Iris pigment epithelial cell (primary cell): ENCODE data around the gene RPS6KA1.
"Not testable (repeated sequence)": the region's sequence is repeated elsewhere in the genome, so short reads cannot be mapped to it uniquely, and the experiment has no call there.

ENCODE experiments used
- DNase-seq: peaks from one replicate; pipeline ENCODE4 v3.0.0-alpha.2; 2011; ENCODE audit warnings: low read depth

RPS6KA1 gene

DNA sequence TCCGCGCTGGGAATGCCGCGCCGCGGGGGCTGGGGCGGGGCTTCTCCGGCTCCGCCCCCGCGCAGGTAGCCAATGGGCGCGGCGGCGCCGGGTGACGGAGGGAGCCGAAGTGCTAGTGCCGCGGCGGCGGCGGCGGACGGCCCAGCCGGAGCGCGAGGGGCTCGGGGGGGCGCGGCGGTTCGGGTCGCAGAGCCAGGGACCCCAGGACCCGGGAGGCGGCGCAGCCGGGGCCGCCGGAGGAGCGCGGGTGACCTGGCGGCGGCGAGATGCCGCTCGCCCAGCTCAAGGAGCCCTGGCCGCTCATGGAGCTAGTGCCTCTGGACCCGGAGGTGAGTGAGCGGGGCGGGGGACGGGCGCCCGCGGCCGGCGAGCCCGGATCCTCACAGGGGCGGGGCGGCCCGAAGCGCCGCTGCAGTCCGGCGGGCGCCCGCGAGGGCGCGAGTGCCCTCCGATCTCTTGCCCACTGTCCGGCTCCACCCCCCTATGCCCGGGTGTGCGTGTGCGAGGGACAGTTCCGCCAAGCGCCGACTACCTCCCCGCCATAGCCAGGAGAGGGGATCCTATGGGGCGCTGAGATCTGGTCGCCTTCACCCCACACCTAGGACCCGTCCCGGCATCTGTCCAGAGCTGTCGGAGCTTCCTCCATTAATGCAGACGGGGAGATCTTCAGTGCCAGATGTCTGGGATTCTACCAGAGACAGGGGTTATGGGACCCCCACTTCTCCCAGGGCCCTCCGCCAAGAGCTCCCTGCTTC lies at the start of gene RPS6KA1:
TSS of gene RPS6KA1 (plus strand) at position 107 of the 755 bp plus-strand sequence. CDS start at position 267, 160 bp downstream.
- DNase-seq, result peak; percentile 25

DNA sequence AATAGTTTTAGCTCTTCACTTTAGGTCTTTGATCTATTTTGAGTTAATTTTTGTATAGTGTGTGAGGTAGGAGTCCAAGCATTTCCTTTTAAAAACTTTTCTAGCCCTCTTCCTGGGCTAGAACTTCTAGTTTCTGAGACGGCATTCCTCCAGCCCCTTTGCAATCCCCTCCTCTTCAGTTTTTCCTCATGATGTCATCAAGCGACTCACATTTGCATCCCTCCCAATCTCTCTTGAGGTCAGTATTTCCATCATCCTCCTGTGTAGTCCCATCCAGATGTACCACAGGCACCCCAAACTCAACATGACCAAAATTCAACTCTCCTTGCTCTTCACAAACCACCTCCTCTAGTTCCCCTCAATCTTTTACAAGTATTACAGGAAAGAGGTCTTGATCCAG lies 46.6 kb upstream of the RPS6KA1 start:
- DNase-seq, result no peak

DNA sequence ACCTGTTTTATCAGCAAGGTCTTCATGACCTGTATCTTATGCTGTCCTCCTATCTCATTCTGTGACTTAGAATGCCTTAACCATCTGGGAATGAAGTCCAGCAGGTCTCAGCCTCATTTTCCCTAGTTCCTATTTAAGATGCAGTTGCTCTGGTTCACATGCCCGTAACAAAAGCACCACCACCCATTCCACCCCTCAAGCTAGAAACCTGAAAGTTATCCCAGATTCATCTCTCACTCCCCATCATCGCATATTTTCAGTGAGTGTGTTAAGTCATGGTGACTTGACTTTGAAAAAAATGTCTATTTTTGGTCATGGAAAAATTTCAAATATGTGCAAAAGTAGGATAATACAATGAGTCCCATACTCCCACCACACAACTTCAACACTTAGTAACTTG lies 45.6 kb upstream of the RPS6KA1 start:
- no peak for DNase-seq

DNA sequence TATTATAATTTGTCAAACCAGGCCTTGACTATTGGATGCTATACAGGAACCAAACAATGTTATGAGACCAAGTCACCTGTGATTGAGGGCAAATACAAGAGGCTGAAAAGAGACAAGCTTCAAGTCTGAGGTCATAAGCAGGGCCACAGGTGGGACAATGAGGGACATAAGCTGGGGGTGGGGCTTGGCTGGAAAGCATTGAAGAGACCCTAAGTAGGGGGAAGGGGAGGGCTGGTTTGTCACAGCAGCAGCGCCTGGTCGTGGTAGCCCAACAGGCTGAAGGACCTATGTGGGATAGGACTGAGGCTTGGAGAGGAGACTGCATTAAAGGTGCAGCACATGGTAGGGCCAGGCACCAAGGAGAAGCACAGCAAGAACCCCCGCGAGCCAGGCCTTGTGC lies 39.4 kb upstream of the RPS6KA1 start:
- DNase-seq, result no peak

DNA sequence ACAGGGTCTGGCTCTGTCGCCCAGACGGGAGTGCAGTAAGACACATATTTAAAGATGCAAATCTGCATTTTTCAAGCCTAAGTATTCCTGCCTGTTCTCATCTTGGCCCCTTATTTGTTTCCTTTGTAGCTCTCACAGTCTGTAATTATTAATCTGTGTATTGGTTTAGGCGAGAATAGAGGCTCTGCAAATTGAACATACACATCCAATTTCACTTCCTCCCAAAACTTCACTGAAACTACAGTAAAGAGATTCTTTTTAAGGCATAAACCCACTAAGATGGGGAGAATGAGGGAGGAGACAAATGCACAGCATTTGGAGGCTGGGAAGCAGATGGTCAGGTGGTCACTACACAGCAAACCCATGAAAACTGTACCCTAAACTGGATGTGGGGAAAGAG lies 36.3 kb upstream of the RPS6KA1 start:
- no peak for DNase-seq

DNA sequence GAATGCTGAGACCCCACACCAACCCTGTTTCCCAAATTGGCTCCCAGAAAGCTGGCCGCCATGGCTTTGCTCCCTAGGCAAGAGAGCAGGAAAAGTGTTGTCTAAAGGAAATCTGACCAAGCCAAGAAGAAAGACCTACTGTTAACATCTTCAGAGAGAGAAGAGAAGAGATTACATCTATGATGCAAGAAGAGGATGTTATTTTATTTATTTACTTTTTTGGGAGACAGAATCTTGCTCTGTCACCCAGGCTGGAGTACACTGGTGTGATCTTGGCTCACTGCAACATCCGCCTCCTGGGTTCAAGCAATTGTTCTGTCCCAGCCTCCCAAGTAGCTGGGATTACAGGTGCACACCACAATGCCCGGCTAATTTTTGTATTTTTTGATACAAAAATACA lies 35.6 kb upstream of the RPS6KA1 start:
- no peak for DNase-seq

DNA sequence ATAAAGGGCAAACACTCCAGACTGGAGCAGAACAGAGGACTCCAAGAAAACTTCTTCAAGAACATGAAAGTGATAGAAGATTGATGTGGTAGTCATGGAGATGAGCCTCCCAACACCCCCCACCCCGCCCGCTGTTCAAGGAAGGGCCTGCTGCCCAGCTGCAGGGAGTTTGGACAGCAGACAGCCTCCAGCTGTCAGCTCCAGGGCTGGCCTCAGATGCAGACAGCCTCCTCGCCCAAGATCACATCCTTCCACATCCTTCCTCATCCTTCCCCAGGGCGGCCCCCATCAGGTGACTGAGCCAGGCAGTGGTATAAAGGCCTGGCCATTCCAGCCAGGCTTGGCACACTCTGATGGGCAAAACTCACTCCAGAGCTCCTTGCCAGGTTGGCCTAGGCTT lies 32.7 kb upstream of the RPS6KA1 start:
- DNase-seq, result no peak

DNA sequence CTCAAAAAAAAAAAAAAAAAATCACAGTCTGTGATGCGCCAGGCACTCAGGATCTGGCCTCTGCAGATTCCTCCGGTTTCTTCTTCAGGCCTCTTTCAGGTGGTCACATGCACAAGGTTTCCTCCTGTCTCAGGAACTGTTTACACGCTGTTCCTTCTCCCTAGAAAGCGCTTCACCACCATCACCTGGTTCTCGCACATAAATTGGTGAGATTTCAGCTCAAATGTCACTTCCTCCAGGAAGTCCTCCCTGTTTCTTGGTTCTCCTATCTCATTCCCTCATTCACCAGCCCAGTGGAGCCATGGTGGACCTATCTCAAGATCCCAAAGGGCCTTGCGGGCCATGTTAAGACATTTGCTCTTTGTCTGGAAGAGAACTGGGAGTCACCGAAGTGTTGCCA lies 30.7 kb upstream of the RPS6KA1 start:
- DNase-seq, result no peak

DNA sequence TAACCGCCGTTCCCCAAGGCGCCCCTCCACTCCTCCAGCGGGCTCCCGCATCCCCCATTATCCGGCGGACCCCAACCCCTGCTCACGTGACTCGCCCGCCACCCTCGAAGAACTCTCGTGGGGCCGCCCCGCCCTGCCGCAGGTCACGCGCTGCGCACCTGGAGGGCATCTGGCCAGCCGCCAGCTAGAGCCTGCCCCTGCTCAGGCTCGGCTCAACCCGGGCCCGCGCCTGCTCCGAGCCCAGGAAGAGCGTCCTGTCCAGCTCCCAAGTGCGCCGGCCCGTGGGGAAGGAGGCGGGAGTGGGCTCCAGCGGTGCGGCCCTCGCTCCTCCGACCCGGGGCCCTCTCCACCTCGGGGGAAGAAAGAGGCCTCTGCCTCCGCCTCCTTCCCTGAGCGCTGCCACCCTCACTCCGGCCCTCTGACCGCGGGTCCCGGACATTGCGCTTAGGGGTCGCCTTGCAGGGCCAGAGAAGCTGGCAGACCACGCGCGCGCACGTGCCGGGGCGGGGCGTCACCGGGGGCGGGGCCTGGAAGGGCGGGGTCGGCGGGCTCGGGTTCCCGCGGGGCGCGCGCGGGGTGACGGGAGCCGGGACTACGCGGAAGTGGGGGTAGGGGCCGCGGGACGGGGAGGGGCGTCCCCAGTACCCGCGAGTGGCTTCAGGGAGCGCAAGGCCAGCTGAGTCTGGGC lies 28.9 kb upstream of the RPS6KA1 start:
- peak; percentile 68 for DNase-seq

DNA sequence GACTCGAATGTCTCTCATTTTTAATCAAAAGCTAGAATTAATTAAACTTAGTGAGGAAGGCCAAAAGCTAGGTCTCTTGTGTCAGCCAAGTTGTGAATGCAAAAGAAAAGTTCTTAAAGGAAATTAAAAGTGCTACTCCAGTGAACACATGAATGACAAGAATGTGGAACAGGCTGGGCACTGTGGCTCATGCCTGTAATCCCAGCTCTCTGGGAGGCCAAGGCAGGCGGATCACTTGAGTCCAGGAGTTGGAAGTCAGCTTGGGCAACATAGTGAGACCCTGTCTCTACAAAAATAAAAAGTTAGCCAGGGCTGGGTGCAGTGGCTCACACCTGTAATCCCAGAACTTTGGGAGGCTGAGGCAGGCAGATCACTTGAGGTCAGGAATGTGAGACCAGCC lies 18.9 kb upstream of the RPS6KA1 start:
- peak; percentile 30 for DNase-seq

DNA sequence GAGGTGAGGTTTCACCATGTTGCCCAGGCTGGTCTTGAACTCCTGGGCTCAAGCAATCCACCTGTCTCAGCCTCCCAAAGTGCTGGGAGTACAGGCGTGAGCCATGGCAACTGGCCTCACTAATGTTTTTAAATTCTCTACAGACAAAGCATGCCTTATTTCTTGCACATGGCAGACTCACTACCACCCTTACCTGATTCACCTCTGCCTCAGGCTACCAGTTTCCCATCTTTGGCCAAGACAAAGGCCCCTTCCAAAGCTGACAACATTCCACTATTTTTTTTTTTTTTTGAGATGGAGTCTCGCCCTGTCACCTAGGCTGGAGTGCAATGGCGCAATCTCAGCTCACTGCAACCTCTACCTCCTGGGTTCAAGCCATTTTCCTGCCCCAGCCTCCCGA lies 13.7 kb upstream of the RPS6KA1 start:
- DNase-seq, result not testable (repeated sequence)

DNA sequence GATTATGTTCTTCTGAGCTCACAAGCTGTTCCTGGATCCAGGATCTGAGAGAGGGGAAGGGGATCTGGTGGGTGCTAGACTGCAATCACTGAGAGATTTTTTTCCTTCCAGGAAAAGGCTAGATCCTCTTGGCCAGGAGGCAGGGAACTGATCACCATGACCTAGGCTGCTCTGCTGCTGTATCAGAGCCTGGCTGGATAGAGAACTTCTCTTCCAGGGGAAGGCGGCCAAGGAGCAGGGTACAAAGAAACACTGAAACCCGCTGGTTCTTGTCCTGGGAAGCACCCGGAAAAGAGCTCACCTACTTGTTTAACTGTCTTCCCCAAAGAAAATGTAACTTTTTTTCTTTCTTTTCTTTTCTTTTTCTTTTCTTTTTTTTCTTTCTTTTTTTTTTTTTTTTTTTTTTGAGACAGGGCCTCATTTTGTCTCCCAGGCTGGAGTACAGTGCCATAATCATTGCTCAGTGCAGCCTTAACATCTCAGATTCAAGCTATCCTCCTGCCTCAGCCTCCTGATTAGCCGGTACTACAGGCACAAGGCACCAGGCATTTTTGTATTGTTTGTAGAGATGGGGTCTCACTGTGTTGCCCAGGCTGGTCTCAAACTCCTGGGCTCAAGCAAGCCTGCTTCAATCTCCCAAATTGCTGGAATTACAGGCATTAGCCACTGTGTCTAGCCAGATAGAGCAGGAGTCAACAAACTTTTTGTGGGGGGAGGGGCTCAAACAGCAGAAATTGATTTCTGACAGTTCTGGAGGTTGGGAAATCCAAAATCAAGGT lies 12.4 kb upstream of the RPS6KA1 start:
- DNase-seq, result no peak

DNA sequence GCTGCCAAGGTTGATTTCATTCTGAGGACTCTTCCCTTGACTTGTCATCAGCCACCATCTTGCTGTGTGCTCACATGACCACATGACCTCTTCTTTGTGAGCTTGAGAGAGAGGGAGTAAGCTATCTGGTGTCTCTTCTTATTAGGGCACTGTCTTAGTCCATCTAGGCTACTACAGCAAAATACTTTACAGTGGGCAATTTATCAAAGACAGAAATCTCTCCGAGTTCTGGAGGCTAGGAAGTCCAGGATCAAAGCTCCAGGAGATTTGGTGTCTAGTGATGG lies 11.9 kb upstream of the RPS6KA1 start:
- no peak for DNase-seq

DNA sequence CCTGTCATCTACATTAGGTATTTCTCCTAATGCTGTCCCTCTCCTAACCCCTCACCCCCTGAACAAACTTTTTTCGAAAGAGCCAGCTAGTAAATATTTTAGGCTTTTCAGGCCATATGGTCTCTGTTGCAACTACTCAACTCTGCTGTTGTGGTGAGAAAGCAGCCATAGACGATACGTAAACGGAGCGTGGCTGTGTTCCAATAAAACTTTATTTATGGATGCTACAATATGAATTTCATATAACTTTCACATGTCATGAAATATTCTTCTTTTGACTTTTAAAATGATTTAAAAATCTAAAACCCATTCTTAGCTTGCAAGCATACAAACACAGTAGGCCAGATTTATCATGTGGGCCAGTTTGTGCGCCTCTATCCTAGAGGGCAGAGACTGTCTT lies 11.2 kb upstream of the RPS6KA1 start:
- DNase-seq, result no peak

DNA sequence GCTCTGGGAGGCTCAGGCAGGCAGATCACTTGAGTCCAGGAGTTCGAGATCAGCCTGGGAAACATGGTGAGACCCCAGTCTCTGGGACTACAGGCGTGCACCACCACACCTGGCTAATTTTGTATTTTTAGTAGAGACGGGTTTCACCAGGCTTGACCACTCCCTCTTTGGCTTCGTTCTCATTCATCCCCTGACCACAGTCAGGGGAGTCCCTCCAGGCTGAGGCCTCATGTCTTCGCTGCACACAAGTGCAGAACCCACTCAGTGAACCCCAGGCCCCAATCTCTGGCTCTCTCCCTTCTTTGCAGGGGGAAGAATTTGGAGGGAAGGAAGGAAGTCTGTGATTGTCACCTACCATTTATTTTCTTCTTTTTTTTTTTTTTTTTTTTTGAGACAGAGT lies 9.2 kb upstream of the RPS6KA1 start:
- DNase-seq, result no peak

DNA sequence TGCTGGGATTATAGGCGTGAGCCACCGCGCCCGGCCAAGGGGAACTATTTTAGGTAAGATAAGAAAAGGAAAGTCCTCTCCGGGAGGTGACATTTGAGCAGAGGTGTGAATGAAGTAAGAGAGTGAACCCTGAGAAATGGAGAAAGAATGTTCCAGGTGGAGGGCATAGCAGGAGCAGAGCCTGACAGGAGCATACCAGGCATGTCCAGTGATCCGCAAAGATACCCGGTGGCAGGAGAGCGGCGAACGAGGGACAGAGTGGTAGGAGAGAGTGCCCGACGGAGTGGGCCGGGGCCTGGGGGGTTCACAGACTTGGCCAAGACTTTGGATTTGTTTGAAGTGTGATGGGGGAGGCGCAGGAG lies 7.9 kb upstream of the RPS6KA1 start:
- no peak for DNase-seq

DNA sequence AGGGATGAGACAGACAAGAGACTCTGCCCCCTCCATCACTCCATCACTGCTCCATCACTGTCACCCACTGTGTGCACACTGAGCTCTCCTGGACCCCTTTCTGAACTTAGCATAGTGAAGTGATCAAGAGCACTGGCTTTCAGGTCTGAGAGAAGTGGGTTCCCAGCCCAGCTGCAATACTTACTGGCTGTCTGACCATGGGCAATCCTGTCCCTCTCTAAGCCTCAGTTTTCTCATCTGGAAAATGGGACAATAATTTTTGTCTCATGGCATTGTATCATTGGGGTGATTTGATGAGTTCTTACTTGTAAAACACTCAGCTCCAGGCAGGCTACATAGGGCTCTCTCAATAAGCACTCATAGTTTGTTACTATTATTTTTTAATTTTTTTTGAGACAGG lies 7.5 kb upstream of the RPS6KA1 start:
- no peak for DNase-seq

DNA sequence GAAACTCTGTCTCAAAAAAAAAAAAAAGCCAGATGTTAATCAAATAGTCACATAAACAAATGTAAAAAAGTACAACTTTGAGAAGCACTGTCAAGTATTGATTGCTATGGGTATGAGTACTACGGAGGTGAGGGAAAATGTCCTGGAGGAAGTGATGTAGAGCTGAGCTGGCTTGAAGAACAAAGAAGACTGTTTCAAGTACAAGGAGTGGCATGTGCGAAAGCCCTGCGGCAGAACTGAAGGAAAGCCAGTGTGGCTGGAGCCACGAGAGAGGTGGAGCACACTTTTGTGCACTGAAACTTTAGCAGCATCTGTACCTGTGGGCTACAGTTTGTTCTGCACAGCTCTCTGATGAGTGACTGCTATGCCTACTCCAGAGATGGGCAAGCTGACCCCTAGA lies 5.4 kb upstream of the RPS6KA1 start:
- DNase-seq, result no peak

DNA sequence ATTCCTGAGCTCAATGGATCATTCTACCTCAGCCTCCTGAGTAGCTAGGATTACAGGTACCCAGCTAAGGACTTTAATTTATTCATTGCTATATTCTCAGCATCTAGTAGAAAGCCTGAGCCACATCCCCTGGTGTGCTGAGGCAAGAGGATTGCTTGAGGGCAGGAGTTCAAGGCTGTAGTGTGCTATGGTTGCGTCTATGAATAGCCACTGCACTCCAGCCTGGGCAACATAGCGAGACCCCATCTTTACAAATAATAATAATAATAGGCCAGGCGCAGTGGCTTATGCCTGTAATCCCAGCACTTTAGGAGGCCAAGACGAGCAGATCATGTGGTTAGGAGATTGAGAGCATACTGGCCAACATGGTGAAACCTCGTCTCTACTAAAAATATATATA lies 3.3 kb upstream of the RPS6KA1 start:
- DNase-seq, result no peak

DNA sequence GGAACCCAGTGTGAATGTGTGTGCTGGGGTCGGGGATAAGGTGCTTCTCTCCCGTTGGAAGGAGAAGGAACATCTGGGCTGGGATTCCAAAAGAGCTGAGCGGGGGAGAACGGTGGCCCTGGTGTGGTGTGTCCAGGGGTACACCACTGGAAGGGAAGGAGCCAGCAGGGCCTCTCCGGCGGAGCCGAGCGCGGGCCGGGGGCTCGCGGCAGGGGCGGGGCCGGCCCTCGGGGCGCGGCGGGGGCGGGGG lies 231 bp upstream of the RPS6KA1 start:
- no peak for DNase-seq

DNA sequence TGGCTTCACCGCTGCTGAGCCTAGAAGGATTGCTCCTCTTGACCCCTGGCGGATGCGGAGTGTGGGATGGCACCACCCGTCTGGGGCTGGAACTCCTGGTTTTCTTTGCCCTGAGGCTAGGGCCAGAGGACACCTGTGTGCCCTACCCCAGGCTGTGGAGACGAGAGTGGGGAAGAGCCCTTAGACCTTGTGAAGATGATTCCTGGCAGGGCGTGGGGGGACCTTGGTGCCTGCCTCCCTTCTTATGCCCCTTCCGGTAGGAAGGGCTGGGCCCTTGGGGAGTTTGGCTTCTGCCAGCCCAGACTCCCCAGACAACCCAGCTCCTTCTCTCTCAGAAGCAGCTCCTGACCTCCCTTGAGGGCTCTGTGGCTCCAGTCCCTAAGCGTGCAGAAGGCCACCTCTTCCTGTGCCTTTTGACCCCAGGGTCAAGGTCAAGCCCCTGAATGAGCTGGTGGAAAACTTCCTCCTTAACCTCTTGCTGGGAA lies 891 bp downstream of the RPS6KA1 start:
- no peak for DNase-seq

DNA sequence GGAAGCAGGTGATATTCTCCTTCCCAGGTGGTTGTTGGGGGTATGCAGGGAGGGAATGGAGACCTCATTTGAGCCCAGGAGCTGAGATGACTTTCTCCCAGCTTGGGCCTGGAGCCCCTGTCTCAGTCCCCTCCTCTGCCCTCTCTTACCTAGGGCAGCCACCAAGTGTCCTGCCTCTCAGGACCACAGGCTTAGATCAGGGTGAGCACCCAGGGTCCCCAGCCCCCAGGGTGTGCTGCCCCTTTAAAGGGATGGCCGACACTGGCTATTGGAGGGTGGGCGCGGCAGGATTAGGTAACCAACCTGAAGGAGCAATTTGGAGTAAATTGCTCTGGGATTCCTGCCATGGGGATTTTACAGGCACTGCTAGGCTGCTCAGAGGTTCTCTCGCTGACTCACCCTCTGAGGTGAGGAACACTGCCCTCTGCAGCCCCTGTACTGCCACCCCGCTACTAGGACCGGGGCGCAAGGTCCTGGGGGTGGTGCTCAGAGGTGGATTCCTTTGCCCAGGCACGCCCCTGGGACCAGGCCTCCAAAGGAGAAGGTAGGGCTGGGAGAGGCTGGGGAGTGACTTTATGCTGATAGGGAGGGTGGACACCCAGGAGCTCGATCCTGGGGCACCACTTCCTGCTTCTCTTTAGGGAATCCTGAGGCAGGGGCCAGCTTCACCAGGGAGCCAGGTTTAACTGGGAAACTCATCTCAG lies 1.5 kb downstream of the RPS6KA1 start:
- DNase-seq, result peak; percentile 71

DNA sequence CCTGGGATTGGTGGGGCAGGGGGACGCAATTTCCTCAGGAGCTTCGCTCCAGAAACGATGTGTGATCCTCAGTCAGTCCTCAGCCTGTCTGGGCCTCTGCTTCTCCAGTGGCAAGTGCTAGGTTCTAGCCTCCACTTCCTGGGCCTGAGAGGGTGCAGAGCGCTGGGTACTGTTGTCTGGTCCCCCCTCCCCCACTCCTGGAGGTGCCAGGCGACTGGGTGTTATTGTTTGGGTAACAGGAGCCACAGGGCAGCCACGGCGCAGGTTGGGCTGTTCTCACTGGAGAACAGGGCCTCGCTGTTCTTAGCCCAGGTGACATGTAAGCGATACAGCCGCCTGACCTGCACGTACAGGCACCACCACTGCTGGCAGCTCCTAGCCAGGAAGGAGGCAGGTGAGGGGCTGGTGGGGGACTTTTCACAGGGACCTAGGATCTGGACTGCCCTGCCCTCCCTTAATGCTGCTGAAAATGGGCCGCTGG lies 2.1 kb downstream of the RPS6KA1 start:
- no peak for DNase-seq
